Testis (tissue), 5 donors: Measurements from ENCODE around the gene FEV. TPM values are rescaled to one million over a fixed set of nuclear protein-coding genes. Genes with fewer than 3 reads are reported as not detected.

Experiments used
- DNase-seq: peaks from one replicate; pipeline ENCODE4 v3.0.0-alpha.2; 2019
- H3K27ac ChIP-seq, 2 donors: fragments of 200-600 bp; sonication (generic); one replicate each; pipeline ENCODE4 v1.5.1; 2019
- H3K27me3 ChIP-seq: fragments of 200-600 bp; sonication (generic); one replicate; pipeline ENCODE4 v1.5.1; 2019
- H3K36me3 ChIP-seq: fragments of 200-600 bp; sonication (generic); one replicate; pipeline ENCODE4 v1.5.1; 2017; ENCODE audit warnings: low read depth; ENCODE audit errors: missing control alignments
- H3K4me1 ChIP-seq: fragments of 200-600 bp; sonication (generic); one replicate; pipeline ENCODE4 v1.5.1; 2019
- H3K4me3 ChIP-seq, 2 donors: fragments of 200-600 bp; sonication (generic); one replicate each; pipeline ENCODE4 v1.5.1; 2017 to 2019
- H3K9me3 ChIP-seq: fragments of 200-600 bp; sonication (generic); one replicate; pipeline ENCODE4 v1.5.1; 2017
- POLR2A ChIP-seq: fragments of 450-650 bp; IDR thresholded peaks from one replicate; pipeline ENCODE4 v1.6.1; 2017; ENCODE audit warnings: antibody characterized with exemption, mild to moderate bottlenecking, moderate library complexity
- WGBS, 2 donors: methylation state at CpG; one replicate each; pipeline ENCODE4 v1.1.5; 2018; 5-methylcytosine and 5-hydroxymethylcytosine counted together
- intact Hi-C: fragments of 100-400 bp; cut with DNase I; formaldehyde crosslinking; loops from one replicate; pipeline ENCODE4 v1.15.1; 2023; ENCODE audit warnings: low total_unique reads
- long read RNA-seq, 2 donors: transcript quantifications; one replicate each; lab custom pipeline, GENCODE V29; 2026
- polyA plus RNA-seq: library from polyadenylated mRNA; stranded (reverse); fragments of 350-450 nt; fragmentation: Illumina TruSeq; extraction: RNeasy Lipid Tissue Mini Kit (QIAGEN cat#74804); gene quantifications from one replicate; pipeline ENCODE4 v1.2.3, GENCODE V29; 2014; ENCODE audit warnings: low read depth, low replicate concordance; ENCODE audit not compliant: insufficient read depth
- total RNA-seq, 2 donors: library from RNA; depleted of rRNA; stranded (reverse); fragments of >200 nt; gene quantifications; one replicate each; pipeline ENCODE4 v1.2.3, GENCODE V29; 2016
- TF ChIP-seq, protein P1 (sequence below), 3 experiments: fragments of 450-650 bp in 2 of 3; fragments of 200-600 bp in 1 of 3; sonication (generic) in 1 of 3; IDR thresholded peaks; one replicate each; pipeline ENCODE4 v1.5.1; 2016 to 2019; ENCODE audit warnings: antibody characterized with exemption in 3 of 3, mild to moderate bottlenecking in 2 of 3, moderate library complexity in 1 of 3

The FEV gene
- not detected for total RNA-seq
- polyA plus RNA-seq = not detected
- long read RNA-seq, donor 1, partial matches to known transcripts = 0 of 2 reads
- long read RNA-seq, donor 1, other reads (novel, unspliced or antisense) = 0 of 2 reads
- long read RNA-seq, donor 2 = 0 reads

DNA sequence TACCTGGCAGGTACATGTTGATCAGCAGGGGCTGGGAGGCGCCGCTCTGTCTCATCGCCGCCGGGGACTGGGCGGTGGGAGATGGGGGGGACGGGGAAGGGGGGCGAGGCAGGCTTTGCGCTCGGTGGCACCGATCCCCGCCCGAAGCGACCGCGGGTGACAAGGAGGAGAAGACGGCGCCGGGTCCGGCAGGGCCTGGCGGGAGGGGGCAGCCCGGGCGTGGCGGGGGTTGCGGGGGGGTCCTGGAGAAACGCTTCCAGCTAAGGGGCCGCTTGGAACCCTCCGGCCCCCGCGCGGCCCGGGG is at the start of gene FEV:
TSS of gene FEV (minus strand) at position 164 of the 304 bp plus-strand sequence. CDS start at position 55, 109 bp downstream.
- 1% methylated on average over 25 to 32 of the region's 32 CpGs for WGBS, 2 donors
- Histone ChIP-seq H3K27me3 (peaks cover 10% of the 10 kb centered on the region), H3K4me3 (peak within 1 kb of the TSS in 1 of 2 donors; percentile 23), H3K36me3 (no peaks in the 10 kb centered on the region), H3K27ac (no peak within 1 kb of the TSS), H3K9me3 (no peaks in the 10 kb centered on the region), H3K4me1 (peaks cover 27% of the 10 kb centered on the region)
- TF ChIP-seq POLR2A = no peak
- TF ChIP-seq, protein P1, sequence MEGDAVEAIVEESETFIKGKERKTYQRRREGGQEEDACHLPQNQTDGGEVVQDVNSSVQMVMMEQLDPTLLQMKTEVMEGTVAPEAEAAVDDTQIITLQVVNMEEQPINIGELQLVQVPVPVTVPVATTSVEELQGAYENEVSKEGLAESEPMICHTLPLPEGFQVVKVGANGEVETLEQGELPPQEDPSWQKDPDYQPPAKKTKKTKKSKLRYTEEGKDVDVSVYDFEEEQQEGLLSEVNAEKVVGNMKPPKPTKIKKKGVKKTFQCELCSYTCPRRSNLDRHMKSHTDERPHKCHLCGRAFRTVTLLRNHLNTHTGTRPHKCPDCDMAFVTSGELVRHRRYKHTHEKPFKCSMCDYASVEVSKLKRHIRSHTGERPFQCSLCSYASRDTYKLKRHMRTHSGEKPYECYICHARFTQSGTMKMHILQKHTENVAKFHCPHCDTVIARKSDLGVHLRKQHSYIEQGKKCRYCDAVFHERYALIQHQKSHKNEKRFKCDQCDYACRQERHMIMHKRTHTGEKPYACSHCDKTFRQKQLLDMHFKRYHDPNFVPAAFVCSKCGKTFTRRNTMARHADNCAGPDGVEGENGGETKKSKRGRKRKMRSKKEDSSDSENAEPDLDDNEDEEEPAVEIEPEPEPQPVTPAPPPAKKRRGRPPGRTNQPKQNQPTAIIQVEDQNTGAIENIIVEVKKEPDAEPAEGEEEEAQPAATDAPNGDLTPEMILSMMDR (IDR thresholded peaks at IDR 0.05) = no peak
- intact Hi-C loops = no loop called here
- no peak for DNase-seq

DNA sequence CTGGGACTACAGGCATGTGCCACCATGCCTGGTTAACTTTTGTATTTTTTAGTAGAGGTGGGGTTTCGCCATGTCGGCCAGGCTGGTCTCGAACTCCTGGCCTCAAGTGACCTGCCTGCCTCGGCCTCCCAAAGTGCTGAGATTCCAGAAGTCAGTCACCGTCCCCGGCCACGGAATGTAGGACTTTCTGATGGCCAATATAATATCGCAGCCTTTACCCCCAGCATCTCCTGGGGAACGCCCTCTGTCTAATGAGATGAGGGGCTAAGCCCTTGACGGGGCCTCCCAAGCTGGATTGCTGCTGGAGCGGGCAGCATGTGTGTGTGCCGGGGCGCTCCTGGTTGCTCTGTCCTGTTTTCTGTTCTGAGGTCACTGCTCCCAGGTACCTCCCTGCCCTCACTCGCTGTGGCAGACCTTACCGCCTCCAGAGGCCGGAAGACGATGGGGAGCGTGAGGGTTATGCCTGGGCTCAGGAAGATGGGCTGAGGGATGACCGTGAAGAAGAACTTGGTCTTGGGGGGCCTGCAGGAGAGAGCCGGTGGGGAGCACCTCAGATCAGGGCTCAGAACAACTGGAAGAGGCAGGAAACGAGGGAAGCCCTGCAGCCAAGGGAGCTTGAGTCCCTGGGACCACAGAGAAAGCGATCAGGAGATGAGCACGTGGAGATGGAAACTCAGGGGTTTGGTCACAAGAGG is 47.2 kb upstream of the FEV start:
- intact Hi-C loops = no loop called here
- no peaks in the 10 kb centered on the region for H3K4me1 ChIP-seq
- no peaks in the 10 kb centered on the region for H3K9me3 ChIP-seq
- H3K27ac ChIP-seq = no peak overlapping the region
- 83 to 84% methylated on average over 23 of the region's 23 CpGs for WGBS, 2 donors
- H3K27me3 ChIP-seq = no peaks in the 10 kb centered on the region
- H3K36me3 ChIP-seq = no peaks in the 10 kb centered on the region
- no peak overlapping the region for H3K4me3 ChIP-seq
- DNase-seq = no peak
- TF ChIP-seq POLR2A = no peak
- TF ChIP-seq, protein P1 (IDR thresholded peaks at IDR 0.05) = no peak

DNA sequence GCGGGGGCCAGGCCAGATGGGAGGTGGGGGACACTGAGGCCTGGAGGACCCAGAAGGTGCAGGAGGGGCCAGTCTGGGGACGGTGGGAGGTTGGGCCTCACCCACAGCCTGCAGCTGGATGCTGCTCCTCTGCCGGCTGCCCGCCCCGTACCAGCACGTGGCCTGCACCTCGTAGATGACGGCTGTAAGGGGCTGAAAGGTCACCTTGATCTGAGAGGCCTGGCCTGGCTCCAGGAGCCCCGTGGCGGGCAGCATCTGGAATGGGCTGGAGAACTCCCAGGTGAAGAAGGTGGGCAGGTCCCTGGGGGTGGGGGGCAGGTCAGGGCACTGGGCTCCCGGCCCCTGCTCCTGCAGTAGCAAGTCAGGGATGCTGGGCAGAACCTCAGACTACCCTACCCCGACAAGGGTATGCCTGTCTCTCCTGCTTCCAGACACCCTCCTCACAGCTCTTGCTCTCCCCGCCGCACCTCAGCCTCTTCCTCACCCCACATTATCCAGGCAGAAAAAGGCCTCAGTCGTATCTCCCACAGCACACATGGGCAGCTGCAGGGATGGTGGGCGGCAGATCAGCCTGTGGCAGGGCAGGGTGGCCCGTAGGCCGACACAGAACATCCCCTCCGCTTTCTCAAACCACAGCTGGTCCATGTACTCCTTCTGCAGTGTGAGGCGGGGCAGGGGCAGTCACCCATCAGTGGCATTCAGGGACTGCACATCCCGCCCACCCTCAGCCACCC is 46.2 kb upstream of the FEV start:
- TF ChIP-seq, protein P1 (IDR thresholded peaks at IDR 0.05) = no peak
- TF ChIP-seq POLR2A = no peak
- DNase-seq = no peak
- Histone ChIP-seq H3K4me3 (no peak overlapping the region), H3K36me3 (no peaks in the 10 kb centered on the region), H3K9me3 (no peaks in the 10 kb centered on the region), H3K4me1 (no peaks in the 10 kb centered on the region), H3K27me3 (no peaks in the 10 kb centered on the region), H3K27ac (no peak overlapping the region)
- intact Hi-C loops = no loop called here
- WGBS, 2 donors = 77 to 79% methylated on average over 21 of the region's 21 CpGs

DNA sequence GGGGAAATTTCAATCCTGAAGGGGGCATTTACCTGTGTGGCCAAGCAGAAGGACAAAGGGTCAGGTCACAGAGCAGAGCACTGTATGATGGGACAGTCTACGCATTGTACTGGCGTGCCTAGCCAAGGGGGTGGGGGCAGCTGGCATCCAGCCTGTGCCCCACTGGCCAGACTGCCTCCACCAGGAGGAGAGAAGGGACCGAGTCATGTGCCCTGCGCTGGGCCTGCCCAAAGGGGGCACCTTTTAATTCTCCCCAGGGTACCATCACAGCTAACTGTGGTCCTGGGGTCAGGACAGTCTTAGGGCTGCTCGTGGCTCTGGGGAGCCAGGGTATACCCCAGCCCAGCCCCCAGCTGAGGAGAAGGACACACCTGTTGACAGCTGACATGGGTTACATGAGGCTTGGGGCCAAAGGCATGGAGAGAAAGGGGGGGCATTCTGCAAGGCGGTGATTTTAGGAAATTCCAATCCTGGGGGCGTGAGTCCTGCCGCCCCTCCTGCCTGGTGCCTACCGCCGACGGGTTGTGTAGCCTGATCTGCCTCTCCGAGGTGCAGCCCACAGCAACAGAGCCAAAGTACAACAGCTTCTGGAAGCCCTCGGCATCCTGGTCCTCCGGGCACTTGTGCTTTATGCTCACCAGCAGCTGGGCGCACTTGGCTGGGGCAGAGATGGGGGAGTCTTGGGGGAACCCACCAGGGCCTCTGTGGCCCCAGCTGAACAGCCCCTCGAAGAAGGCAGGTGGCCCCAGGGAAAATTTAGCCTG is 45.4 kb upstream of the FEV start:
- Histone ChIP-seq H3K36me3 (no peaks in the 10 kb centered on the region), H3K27me3 (no peaks in the 10 kb centered on the region), H3K4me1 (no peaks in the 10 kb centered on the region), H3K4me3 (no peak overlapping the region), H3K9me3 (no peaks in the 10 kb centered on the region), H3K27ac (no peak overlapping the region)
- WGBS, 2 donors = 79 to 80% methylated on average over 1 to 16 of the region's 16 CpGs
- DNase-seq = no peak
- no peak for TF ChIP-seq POLR2A
- TF ChIP-seq, protein P1 (IDR thresholded peaks at IDR 0.05) = no peak
- intact Hi-C loops = no loop called here
